Muscle layer of colon (tissue), 2 donors: ENCODE data around the gene SULT4A1.

Source experiments
- H3K27ac ChIP-seq: one replicate; pipeline ENCODE4 v1.7.0; 2013; ENCODE audit warnings: low read depth, mild to moderate bottlenecking, low read length, moderate library complexity
- H3K27me3 ChIP-seq, 2 donors: one replicate each; pipeline ENCODE4 v1.7.0; 2013; ENCODE audit warnings: low read length in 2 of 2, mild to moderate bottlenecking in 2 of 2; ENCODE audit not compliant: insufficient read depth in 2 of 2, control insufficient read depth in 1 of 2
- H3K36me3 ChIP-seq: one replicate; pipeline ENCODE4 v1.7.0; 2013; ENCODE audit warnings: mild to moderate bottlenecking, low read length; ENCODE audit not compliant: insufficient read depth
- H3K4me1 ChIP-seq: one replicate; pipeline ENCODE4 v1.7.0; 2013; ENCODE audit warnings: mild to moderate bottlenecking, low read length; ENCODE audit not compliant: insufficient read depth
- H3K4me3 ChIP-seq, 2 donors: one replicate each; pipeline ENCODE4 v1.7.0; 2013; ENCODE audit warnings: low read length in 2 of 2, low read depth in 1 of 2, mild to moderate bottlenecking in 1 of 2, moderate library complexity in 1 of 2
- H3K9ac ChIP-seq: one replicate; pipeline ENCODE4 v1.7.0; 2013; ENCODE audit warnings: low read length
- H3K9me3 ChIP-seq: one replicate; pipeline ENCODE4 v1.7.0; 2013; ENCODE audit warnings: mild to moderate bottlenecking, low read length
- donor health status: abdominal sarcoma.
- donor health status: Adenocarcinoma of cecum.

Gene SULT4A1

DNA sequence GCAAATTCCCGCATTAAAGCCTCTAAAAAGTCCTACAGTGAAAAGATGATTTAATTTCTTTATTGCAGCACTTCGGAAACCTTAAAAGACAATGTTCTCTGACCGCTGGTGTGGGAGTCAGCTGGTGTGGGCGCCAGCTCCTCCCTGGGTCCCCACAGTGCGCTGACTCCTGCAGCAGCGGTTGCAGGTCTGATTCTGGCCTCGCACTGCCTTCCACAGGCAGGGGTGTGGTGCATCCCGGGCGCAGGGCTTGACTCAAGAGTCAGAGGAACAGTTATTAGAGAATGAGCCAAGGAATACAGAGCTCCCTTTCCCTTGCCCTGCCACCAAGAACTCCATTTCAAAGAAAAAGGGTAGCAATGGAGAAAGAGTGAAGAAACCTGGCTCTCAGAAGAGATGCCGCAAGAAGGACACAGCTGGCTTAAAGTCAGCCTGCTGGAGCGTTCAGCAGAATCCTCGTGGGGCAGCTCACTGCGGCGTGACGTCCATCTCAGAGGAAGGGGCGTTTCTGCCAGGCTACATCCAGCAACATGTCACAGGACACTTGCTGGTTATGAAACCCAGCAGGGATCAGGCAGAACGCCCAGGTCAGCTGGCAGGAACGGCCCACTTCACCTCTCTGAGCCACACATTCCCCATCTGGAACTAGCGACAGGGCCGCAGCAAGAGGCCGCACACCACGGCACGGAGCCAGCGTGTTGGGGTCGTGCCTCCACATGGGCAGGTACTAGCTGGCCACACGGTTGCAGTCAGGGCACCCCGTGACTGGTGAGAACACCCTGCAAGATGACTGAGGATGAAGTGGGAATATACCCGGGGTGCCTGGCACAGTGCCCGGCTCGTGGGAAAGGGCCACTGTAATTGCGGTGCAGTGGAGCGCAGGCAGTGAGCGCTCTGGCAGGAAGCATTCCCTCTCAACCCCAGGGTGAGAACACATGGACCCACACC, 32.1 kb downstream of the SULT4A1 start:
- Histone ChIP-seq H3K27me3 (peaks cover 0 to 2% of the 10 kb centered on the region in 2 donors), H3K9ac (no peak overlapping the region), H3K9me3 (no peaks in the 10 kb centered on the region), H3K4me3 (no peak overlapping the region), H3K27ac (no peak overlapping the region), H3K36me3 (no peaks in the 10 kb centered on the region), H3K4me1 (peaks cover 20% of the 10 kb centered on the region)

DNA sequence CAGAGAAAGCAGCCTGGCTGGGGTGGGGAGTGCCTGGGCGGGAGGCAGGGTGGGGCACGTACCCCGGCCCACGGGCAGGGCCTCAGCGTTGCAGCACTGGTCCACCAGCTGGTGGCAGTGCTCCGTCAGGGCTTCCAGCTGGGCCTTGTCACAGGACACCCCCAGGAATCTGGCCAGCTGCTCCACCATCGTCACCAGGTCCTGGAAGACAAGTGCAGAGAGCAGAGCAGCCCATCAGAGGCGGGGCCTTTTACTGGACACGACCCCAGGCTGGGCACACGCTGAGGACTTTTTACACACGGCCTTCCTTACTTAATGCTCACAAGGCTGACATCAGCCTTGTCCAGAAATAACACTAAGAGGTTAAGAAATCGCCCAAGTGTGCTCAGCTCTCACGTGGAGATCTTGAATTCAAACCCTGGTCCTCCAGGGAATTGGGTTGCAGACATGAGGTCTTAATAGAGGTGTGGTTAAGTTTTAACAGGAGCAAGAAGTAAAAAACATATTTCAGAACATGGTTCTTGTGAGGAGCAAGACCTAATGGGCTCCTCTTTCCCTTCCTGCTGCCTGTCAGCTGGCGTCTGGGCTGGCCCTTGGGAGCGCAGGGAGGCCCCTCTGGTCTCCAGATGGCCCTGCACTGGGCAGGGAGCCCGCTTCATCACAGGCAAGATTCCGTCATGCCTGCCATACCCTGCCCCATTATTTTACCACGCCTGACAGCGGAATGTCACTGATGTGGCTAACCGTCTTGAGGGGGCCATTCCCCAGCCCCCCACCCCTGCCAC, 33.1 kb downstream of the SULT4A1 start:
- Histone ChIP-seq H3K9ac (no peak overlapping the region), H3K36me3 (no peaks in the 10 kb centered on the region), H3K27me3 (no peaks in the 10 kb centered on the region), H3K9me3 (no peaks in the 10 kb centered on the region), H3K4me1 (peaks cover 20% of the 10 kb centered on the region), H3K27ac (no peak overlapping the region), H3K4me3 (no peak overlapping the region)

DNA sequence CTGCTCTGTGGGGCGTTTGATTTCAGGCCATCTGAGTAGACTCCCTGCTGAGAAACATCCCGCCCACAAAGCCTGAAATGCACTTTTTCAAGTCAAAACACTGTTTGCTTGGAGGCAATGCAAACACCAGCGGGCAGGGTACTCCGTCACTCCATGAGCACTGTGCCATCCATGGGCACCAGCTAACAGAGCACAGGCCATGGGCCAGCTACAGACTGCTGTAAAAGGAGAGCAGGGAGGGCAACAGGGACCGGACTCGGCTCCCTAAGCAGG, 33.7 kb downstream of the SULT4A1 start:
- Histone ChIP-seq H3K4me1 (peaks cover 20% of the 10 kb centered on the region), H3K27ac (no peak overlapping the region)

DNA sequence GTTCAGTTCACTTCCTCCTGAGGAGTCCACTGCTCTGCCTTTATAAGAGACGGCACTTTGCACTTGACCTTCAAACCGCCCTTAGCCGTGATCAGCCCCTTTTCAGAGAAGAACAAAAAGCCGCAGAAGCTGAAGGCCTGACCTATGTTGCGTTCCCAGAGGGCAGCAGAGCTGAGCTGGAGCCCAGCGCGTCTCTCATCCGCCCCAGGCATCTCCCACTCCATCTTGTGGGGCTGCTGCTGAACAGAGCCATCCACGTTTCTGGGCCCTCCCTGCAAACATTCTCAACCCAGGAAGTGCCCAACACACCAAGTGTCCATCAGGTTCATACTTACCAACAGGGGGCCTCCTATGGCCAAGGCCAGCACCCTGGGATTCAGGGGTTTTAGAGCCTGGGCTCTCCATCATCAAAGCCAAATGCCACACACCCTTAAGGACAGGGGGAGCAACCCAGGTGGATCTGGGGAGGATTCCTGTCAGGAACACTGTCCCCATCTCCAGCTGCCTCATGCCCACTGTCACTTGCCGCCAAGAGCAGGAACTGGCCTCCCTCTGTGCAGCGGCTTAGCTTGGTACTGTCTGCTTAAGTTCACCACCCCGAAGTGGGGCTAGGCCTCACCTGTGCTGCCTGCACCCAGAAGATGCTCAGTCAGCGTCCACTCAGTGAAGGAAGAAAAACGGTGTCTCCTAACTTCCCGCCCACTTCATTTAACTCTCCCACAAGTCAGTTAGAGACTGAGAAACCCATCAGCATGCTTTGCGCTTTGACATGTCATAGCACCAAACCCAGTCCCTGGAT, 34.2 kb downstream of the SULT4A1 start:
- H3K9ac ChIP-seq, result no peak overlapping the region
- H3K27me3 ChIP-seq, result no peaks in the 10 kb centered on the region
- H3K27ac ChIP-seq, result no peak overlapping the region
- peaks cover 20% of the 10 kb centered on the region for H3K4me1 ChIP-seq
- H3K4me3 ChIP-seq, result no peak overlapping the region
- no peaks in the 10 kb centered on the region for H3K9me3 ChIP-seq
- no peaks in the 10 kb centered on the region for H3K36me3 ChIP-seq

More for the DNA sequence above, 33.7 kb downstream of the SULT4A1 start:
- H3K9ac ChIP-seq, result no peak overlapping the region
- H3K36me3 ChIP-seq, result no peaks in the 10 kb centered on the region
- no peak overlapping the region for H3K4me3 ChIP-seq
- H3K27me3 ChIP-seq, result no peaks in the 10 kb centered on the region
- no peaks in the 10 kb centered on the region for H3K9me3 ChIP-seq

DNA sequence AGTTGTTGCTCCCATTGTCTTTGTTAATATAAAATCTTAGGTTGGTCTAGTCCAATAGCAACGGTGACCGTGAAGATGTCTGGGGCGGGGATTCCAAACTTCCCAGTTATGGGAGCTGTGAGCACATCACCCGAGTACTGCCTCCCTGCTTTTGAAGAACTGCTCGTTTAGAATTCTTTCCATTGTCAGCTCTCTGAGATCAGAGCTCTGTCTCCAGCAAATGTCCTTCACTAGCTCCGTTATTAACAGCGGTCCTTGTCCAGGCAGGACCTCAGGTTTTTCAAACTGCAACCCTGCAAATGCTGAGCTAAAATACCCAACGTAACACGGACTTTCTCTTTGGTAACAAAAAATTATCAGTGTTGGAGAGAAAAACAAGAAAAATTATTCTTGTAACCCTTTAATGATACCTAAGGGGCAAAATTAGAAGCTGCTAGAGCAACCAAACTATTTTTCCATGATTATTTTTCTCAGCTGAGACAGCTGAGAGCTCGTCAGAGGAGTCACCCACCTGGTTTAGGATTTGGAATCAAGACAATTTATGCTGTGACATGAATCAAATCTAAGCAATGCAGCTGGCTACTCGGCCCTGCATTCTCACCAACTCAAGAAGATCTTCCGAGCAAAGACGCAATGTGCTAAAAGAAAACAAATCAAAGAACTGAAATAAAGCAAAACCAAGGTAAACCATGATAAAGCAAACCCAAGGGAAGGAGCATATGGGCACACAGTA, 35.1 kb downstream of the SULT4A1 start:
- Histone ChIP-seq H3K4me3 (peak overlapping the region in 1 of 2 donors; percentile 43), H3K9ac (peak overlapping the region; percentile 0), H3K9me3 (no peaks in the 10 kb centered on the region), H3K27me3 (no peaks in the 10 kb centered on the region), H3K4me1 (peaks cover 20% of the 10 kb centered on the region), H3K27ac (peak overlapping the region; percentile 63), H3K36me3 (no peaks in the 10 kb centered on the region)

DNA sequence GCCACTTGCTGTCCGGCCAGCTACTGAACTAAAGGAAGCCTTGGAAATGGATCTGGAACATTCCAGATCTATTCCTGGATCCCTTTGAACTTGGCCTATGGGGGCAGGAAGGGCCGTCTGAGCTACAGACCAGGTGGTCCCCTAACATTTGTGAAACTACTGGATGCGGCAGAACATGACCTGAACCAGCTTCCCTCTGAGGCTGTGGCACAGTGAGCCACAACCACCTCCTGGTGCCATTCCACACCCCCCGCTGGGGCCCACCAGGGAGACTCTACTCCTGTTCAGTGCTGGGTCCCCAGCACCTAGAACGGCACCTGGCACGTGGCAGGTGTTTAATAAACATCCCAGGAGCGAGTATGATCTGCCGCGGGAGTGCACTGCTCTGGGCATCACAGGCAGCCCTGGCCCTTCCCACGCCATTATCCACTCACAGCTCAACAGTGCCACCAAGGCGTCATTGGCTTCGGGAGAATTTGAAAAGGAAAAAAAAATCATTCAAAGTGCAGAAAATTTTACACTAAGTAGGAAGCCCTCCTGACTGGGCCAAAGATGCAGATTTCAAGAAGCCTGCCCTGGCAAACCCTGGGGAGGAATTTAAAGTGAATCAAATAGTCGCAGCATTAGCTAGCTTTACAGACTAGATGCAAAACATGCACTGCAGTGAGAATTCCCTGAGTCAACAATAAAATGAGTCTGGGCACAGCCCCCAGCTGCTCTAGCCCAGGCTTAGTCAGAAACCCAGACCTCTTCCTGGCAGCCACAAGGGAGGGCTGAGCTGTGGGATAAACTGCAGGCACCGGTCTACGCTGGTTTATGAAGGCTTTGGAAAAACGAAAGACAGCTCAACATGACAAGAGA, 35.9 kb downstream of the SULT4A1 start:
- peak overlapping the region; percentile 12 to 43 for H3K4me3 ChIP-seq
- H3K4me1 ChIP-seq, result peaks cover 20% of the 10 kb centered on the region
- no peak overlapping the region for H3K9ac ChIP-seq
- no peaks in the 10 kb centered on the region for H3K27me3 ChIP-seq
- H3K9me3 ChIP-seq, result no peaks in the 10 kb centered on the region
- H3K36me3 ChIP-seq, result no peaks in the 10 kb centered on the region
- H3K27ac ChIP-seq, result peak overlapping the region; percentile 63

DNA sequence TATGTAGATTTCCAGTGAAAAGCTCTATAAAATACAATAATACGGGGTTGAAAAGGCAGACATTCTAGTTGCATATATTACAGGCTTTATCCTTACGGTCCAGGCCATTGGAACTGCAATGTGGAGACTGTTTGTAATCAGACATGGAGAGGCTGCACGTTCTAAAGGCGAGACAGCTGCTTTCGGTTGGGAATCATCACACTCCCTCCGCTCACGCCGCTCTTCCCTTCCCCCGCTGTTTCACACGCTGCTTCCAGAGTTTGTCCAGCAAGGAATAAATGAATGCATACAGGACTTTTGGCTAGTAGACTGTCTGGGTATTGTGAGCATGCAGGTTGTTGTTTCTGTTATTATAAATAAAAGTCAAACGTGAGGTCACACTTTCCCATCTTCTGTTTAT, 36.7 kb downstream of the SULT4A1 start:
- H3K27ac ChIP-seq, result no peak overlapping the region
- no peak overlapping the region for H3K4me3 ChIP-seq
- peaks cover 0 to 5% of the 10 kb centered on the region in 2 donors for H3K27me3 ChIP-seq
- H3K36me3 ChIP-seq, result no peaks in the 10 kb centered on the region
- no peak overlapping the region for H3K9ac ChIP-seq
- peaks cover 20% of the 10 kb centered on the region for H3K4me1 ChIP-seq
- H3K9me3 ChIP-seq, result no peaks in the 10 kb centered on the region

DNA sequence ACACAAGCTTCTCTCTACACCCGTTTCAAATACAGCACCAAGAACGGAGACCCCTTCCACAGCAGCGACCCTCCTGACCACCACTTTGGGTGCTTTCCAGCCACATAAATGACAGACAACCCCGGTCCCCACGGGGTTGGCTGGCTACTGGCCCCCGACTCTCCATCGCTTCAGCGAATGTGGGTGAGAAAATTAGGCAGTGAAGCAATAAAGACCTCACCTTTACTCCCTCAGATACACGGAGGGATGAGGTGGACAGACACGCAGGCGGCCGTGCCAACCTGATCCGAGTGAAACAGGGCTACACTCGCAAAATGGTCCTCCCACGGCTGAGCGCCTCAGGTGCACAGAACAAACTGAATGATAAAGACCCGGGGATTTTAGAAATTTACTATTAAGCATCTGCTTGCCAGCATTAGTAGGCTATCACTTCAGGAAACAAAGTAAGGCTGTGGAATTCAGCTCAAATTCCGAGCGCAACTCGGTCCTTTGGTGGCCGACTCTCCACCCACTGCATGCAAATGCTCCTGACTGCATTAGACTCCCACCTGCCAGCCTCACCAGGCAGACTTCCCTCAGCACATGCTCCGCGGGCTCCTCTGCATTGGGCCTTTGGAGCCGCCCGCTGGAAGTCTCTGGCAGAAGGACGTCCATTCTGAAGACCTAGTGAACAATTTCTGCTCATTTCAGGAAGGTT, 37.4 kb downstream of the SULT4A1 start:
- Histone ChIP-seq H3K27ac (no peak overlapping the region), H3K27me3 (peaks cover 0 to 6% of the 10 kb centered on the region in 2 donors)

DNA sequence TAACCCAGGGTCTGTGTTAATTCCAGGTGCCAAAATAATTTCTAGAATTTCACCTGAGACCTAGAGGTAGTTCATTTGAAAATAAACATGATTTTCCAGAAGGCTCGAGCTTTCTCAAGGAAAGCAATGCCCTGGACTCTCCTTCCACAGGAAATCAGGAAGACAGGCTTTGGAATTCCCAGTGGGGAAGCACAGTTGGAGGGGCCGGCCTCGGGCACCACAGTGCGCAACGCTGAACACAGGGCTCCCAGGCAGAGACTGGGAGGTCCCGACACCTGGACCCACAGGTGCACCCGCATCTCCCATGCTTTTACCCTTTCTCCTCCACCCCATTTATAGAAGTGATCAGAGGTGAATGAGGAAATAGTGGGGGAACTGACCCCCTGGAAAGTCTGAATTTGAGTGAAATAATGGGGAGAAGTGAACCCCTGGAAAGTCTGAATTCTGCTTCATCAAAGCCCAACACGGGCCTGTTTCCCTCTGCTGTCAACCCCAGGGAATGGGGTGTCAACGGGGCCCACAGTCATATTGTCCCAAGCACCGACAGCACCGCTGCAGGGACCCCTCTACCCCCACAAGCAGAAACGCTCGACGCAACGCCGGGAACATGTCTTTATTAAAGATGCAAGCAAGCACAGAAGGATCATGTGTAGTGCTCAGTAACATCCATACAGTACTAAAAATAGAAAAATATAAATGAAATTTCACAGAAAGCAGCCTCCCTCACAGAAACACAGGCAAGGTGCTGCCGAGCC, 38.2 kb downstream of the SULT4A1 start:
- no peak overlapping the region for H3K4me3 ChIP-seq
- peaks cover 20% of the 10 kb centered on the region for H3K4me1 ChIP-seq
- no peaks in the 10 kb centered on the region for H3K36me3 ChIP-seq
- no peak overlapping the region for H3K27ac ChIP-seq
- no peak overlapping the region for H3K9ac ChIP-seq
- peaks cover 0 to 6% of the 10 kb centered on the region in 2 donors for H3K27me3 ChIP-seq
- no peaks in the 10 kb centered on the region for H3K9me3 ChIP-seq

More for the DNA sequence above, 37.4 kb downstream of the SULT4A1 start:
- Histone ChIP-seq H3K4me1 (peaks cover 20% of the 10 kb centered on the region), H3K9me3 (no peaks in the 10 kb centered on the region), H3K4me3 (no peak overlapping the region), H3K9ac (no peak overlapping the region), H3K36me3 (no peaks in the 10 kb centered on the region)
